Endothelial cell of umbilical vein (primary cell): ENCODE results near the gene FHIT.

ENCODE experiments used
- POLR2A ChIP-seq: IDR thresholded peaks from 2 replicates; pipeline ENCODE4 v1.6.1; 2012; ENCODE audit warnings: low read depth, mild to moderate bottlenecking, control low read depth, low read length
- POLR2AphosphoS5 ChIP-seq: IDR thresholded peaks from 2 replicates; pipeline ENCODE4 v1.6.1; 2012; ENCODE audit warnings: low read depth, mild to moderate bottlenecking, control low read depth, low read length, moderate library complexity; ENCODE audit not compliant: insufficient read depth
- TF ChIP-seq, protein P1 (sequence below), 2 donors: IDR thresholded peaks; 1 replicate in 1 of 2; 2 replicates in 1 of 2; pipeline ENCODE4 v1.5.1; 2011; ENCODE audit warnings: low read length in 2 of 2, mild to moderate bottlenecking in 2 of 2, moderate library complexity in 2 of 2, control low read depth in 1 of 2, inconsistent platforms in 1 of 2, low read depth in 1 of 2; ENCODE audit not compliant: insufficient read depth in 1 of 2; ENCODE audit errors: extremely low read depth in 1 of 2

GRCh38 chr3:59829527-59829926 lies 1421.7 kb downstream of the FHIT start:
- TF ChIP-seq, protein P1, sequence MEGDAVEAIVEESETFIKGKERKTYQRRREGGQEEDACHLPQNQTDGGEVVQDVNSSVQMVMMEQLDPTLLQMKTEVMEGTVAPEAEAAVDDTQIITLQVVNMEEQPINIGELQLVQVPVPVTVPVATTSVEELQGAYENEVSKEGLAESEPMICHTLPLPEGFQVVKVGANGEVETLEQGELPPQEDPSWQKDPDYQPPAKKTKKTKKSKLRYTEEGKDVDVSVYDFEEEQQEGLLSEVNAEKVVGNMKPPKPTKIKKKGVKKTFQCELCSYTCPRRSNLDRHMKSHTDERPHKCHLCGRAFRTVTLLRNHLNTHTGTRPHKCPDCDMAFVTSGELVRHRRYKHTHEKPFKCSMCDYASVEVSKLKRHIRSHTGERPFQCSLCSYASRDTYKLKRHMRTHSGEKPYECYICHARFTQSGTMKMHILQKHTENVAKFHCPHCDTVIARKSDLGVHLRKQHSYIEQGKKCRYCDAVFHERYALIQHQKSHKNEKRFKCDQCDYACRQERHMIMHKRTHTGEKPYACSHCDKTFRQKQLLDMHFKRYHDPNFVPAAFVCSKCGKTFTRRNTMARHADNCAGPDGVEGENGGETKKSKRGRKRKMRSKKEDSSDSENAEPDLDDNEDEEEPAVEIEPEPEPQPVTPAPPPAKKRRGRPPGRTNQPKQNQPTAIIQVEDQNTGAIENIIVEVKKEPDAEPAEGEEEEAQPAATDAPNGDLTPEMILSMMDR (IDR thresholded peaks at IDR 0.05; ENCODE audit: extremely low read depth in 1 of 2, insufficient read depth in 1 of 2, low read depth in 1 of 2, low read length in 2 of 2), result no peak
- no peak for TF ChIP-seq POLR2A
- no peak for TF ChIP-seq POLR2AphosphoS5
